NCI-H1417 treated with DMSO at 0.1 percent for 48 hours (cell line): ENCODE results near the gene GPR162.

ENCODE experiments used
- DNase-seq: peaks from one replicate; lab custom pipeline; 2025; lab: John Stamatoyannopoulos, UW

Gene GPR162, protein sequence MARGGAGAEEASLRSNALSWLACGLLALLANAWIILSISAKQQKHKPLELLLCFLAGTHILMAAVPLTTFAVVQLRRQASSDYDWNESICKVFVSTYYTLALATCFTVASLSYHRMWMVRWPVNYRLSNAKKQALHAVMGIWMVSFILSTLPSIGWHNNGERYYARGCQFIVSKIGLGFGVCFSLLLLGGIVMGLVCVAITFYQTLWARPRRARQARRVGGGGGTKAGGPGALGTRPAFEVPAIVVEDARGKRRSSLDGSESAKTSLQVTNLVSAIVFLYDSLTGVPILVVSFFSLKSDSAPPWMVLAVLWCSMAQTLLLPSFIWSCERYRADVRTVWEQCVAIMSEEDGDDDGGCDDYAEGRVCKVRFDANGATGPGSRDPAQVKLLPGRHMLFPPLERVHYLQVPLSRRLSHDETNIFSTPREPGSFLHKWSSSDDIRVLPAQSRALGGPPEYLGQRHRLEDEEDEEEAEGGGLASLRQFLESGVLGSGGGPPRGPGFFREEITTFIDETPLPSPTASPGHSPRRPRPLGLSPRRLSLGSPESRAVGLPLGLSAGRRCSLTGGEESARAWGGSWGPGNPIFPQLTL

DNA sequence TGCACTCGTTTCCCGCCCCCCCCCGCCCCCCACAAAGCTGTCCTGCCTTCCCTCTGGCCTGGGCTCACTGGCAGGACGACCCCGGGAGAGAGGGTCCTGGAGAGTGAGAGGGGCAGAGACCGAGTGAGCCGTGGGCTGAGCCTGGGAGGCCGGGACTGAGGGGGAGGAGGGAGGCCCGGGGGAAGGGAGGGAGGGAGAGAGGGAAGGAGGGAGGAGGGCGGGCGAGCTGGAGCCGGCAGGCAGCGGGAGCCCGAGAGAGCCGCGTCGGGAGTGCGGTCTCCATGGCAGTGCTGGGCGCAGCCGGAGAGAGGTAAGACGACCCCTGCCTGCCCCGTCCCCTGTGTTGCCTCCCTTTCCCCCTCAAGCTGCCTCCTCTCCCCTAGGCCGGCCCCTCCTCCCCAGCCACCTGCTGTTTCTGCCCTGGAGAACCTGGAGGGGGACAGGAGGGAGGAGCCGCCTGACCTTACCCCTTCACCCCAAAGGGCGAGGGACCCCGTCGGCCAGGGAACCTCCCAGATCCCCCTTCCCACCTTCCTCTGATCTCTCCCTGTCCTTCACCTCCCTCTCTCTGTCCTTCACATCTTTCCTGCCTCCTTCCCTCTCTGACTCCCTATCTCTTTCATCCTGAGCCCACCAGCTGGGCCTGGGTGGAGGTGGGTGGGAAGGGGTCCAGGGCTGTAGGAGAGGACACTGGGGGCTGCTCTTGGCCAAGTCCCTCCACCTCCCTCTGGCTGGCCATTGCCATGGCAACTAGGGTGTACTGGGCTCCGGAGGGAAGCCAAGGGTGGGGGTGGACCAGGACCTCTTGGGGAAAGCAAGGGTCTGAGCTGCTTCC lies at the start of gene GPR162:
GPR162 (plus strand) TSS at position 231 of the 835 bp plus-strand sequence. CDS start 2,078 bp downstream, outside the sequence.
- DNase-seq, result no peak

DNA sequence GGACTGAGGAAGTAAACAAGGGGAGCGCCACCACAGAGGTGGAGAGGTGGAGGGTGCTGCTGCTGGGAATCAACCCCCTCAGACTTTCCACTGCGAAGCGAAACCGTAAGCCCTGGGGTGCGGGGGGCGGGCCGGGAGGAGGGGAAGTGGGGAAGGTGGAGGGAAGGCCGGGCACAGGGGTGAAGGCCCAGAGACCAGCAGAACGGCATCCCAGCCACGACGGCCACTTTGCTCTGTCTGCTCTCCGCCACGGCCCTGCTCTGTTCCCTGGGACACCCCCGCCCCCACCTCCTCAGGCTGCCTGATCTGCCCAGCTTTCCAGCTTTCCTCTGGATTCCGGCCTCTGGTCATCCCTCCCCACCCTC lies 49.3 kb upstream of the GPR162 start, which contains the start of gene LAG3:
LAG3 (plus strand) TSS at position 190 of the 365 bp plus-strand sequence. CDS start 333 bp downstream, outside the sequence.
- DNase-seq, result no peak

DNA sequence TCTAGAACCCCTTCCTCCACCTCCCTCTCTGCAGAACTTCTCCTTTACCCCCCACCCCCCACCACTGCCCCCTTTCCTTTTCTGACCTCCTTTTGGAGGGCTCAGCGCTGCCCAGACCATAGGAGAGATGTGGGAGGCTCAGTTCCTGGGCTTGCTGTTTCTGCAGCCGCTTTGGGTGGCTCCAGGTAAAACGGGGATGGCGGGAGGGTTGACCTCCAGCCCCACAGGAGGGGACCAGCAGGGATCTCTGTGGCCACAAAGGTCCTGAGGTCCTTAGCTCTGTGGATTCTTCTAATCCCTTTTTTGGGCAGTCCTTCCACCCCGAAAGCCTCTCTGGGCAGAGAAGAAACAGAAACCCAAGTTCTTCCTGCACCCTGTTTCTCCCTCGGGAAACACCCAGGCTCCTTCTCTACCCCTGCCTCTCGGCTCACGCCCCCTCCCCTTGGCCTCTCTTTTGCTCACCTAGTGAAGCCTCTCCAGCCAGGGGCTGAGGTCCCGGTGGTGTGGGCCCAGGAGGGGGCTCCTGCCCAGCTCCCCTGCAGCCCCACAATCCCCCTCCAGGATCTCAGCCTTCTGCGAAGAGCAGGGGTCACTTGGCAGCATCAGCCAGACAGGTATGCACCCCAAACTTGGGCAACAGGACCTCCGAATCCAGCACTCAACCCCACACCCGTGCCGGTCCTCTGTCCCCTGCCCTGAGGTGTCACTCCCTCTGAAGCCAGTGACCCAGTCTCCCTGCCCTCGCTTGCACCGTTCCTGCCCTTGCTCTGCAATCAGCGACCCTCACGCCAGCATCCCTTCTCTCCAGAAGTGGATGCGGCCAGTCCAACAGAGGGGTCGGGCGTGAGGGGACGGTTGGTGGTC lies 48.7 kb upstream of the GPR162 start:
- DNase-seq, result no peak

DNA sequence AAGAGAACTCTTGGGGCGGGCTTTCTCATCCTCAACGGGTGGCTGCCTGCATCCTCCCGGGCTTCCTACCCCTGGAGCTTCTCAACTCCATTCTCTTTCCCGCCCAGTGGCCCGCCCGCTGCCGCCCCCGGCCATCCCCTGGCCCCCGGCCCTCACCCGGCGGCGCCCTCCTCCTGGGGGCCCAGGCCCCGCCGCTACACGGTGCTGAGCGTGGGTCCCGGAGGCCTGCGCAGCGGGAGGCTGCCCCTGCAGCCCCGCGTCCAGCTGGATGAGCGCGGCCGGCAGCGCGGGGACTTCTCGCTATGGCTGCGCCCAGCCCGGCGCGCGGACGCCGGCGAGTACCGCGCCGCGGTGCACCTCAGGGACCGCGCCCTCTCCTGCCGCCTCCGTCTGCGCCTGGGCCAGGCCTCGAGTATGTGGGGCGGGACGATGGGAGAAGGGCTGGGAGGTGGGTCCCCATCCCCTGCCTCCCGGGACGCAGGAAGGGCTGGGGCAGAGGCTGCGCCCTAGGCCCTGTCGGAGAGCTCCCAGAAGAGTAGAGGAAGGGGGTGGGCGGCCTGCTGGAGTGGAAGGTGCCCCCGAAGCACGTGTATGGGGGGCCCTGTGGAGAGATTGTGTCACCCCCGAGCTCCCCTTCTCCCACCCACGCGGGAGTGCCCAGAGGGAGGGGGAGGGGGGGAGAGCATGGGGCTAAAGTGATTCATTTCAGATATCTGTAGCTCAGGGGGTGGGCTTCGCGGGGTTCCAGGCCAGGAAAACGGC lies 47.9 kb upstream of the GPR162 start:
- DNase-seq, result no peak

DNA sequence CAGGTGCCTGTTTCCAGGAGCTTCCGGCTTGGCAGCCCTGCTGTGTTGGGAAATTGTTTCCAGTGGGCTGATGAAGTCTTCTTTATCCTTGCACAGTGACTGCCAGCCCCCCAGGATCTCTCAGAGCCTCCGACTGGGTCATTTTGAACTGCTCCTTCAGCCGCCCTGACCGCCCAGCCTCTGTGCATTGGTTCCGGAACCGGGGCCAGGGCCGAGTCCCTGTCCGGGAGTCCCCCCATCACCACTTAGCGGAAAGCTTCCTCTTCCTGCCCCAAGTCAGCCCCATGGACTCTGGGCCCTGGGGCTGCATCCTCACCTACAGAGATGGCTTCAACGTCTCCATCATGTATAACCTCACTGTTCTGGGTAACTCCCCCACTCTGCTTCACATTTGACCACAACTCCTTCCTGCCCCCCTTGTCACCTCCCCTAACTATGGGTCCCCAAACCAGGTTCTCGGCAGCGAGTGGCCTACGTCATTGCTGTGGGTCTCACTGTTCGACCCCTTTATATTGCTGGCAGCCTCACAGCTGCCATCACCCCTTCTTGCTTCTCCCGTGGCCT lies 47.0 kb upstream of the GPR162 start:
- DNase-seq, result no peak

DNA sequence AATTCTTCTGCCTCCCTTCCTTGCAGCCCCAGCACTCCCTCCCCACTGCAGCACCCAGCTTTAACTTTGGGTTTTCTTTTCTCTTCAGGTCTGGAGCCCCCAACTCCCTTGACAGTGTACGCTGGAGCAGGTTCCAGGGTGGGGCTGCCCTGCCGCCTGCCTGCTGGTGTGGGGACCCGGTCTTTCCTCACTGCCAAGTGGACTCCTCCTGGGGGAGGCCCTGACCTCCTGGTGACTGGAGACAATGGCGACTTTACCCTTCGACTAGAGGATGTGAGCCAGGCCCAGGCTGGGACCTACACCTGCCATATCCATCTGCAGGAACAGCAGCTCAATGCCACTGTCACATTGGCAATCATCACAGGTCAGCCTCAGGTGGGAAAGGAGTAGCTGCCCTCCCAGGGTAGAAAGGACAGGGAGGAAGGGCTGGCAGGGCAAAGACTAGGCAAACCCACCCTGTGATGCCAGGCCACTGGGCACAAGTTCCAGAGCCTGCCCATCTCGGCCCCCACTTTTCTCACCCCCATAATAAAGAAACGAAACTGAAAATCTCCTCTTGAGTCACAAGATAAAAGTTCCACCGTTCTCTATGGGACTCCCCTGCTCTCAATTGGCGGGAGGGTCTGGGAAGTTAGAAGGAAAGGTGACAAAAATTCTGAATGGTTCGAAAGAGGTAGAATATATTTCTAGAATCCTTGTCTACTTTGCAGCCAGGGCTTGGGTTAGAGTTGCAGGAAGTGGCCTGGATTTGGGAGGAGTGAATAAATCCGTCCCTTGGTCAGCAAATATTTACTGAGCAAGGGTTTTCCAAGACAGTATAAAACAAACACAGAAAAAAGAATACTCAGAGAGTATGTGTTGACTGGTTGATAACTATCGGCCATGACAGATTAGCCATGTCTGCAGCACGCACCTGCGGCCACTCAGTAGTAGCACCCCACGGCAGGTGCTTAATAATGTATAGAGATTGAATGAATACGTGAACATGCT lies 46.1 kb upstream of the GPR162 start:
- no peak for DNase-seq

DNA sequence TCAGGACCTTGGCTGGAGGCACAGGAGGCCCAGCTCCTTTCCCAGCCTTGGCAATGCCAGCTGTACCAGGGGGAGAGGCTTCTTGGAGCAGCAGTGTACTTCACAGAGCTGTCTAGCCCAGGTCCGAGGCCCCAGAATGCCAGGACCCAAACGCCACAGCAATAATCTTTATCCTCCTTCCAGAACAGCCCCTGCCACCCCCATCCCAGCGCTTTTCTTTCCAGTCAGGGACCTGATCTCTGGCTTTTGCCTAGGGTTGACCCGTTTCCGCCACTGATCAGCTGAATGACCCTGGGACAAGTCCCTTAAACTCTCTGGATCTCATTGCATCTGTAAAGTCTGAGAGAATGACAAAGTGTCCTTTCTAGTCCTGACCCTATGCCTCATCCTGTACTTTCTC lies 44.2 kb upstream of the GPR162 start:
- no peak for DNase-seq

DNA sequence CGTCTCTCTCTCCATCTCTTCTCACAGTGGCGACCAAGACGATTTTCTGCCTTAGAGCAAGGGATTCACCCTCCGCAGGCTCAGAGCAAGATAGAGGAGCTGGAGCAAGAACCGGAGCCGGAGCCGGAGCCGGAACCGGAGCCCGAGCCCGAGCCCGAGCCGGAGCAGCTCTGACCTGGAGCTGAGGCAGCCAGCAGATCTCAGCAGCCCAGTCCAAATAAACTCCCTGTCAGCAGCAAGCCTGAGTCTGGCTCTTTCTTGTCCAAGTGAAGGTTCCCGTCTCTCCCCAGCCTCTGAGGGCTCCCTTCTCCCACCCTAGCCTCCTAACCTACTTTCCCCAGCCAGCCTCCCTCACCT lies 43.4 kb upstream of the GPR162 start:
- no peak for DNase-seq

DNA sequence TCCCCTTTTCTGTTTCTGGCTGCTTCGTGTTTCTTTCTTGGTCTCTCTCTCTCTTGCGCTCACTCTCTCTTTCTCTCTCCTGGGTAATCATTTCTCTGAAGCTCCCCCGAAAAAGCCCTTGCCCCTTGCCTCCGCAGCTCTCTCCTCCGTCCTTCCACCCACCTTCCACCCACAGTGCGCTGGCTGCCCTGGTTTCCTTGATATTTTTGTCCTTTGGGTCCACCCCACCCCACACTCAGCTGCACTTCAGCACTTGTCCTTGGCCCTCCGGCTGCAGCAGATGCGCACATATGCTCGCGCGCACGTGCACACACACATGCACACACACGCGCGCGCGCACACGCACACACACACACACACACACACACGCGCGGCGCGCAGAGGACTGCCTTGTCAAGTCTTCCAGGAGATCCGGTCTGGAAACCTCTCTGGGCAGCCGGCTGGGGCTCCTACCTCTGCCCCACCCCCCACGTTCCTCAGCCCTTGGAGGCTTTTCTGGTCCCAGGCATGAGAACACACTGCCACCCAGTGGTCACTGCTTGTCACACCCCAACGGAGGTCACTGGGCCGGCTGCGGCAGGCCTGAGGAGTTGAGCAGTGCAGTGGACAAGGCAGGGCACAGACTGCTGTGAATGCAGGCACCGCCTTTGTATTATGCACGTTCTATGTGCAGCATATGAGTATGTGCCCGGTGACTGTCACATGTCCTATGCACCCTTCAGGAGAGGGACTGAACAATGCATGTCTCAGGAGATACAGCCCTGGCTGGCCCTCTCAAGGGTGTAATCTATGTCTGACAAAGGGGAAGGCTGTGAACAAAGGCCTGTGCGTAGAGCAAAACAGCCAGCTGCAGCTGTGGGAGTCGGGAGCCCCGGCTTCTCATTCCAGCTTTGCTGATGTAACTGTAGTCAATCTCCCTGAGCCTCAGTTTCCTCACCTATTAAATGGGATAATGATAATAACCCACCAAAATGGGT lies 42.8 kb upstream of the GPR162 start:
- peak; percentile 83 for DNase-seq

DNA sequence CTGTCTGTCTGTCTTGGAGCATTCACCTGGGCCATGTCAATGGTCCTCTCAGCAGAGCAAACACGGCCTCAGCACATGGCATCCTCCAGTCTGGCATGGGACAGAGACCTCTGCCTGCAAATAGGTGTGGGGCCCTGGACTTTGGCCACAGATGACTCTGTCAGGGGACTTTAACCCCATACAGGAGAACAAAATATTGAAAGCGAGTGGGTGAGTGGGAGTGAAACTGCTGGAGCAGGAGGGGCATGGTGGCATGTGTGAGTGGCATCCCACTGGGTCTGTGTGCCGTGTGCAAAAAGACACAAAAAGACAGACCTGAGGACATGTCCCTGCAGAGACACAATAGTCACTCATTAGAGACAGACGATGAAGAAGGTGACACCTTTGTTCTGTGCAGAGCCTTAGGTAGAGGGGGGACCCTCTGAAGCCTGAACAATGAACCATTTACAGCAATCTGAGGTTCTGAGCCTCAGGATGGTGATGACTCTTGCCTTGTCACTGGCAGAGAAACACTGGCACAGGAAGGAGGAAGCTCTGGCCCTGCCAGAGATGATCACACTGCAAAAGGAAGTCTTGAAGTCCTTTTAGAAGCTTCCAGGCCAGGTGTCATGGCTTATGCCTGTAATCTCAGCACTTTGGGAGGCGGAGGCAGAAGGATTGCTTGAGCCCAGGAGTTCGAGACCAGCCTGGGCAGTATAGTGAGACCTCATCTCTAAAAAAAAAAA lies 41.8 kb upstream of the GPR162 start:
- no peak for DNase-seq

DNA sequence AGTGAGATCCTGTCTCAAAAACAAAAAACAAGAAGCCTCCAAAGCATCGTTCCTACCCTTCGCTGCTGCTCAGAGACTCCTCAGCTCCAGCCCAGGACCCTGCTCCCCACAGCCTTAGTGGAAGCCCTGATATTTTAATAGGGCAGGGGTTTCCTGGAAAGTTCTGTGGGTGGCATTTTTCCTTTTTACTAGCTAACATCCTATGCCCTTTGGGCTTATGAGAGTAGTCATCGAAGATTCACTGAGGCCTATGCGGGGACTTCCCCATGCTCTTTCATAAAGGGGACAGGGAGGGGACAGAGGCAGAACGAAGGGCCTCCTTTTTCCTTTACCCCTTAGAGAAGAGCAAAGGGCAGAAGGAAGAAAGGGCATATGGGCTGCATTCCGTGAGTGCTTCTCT lies 41.0 kb upstream of the GPR162 start:
- DNase-seq, result no peak

DNA sequence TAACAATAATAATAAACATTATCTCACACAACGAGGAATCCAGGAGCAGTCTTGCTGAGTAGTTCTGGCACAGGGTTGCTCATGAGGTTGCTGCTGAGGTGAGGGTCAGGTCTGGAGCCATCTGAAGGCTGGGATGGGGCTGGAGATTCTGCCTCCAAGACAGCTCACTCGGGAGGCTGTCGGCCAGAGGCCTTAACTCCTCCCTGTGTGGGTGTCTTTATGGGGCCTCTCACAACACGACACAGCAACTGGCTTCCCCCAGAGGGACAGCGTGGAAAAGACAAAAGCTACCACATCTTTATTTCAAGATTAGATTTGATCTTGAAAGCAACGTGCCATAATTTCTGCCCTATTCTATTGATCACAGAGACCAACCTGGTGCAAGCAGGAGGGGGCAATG lies 39.5 kb upstream of the GPR162 start:
- DNase-seq, result no peak

DNA sequence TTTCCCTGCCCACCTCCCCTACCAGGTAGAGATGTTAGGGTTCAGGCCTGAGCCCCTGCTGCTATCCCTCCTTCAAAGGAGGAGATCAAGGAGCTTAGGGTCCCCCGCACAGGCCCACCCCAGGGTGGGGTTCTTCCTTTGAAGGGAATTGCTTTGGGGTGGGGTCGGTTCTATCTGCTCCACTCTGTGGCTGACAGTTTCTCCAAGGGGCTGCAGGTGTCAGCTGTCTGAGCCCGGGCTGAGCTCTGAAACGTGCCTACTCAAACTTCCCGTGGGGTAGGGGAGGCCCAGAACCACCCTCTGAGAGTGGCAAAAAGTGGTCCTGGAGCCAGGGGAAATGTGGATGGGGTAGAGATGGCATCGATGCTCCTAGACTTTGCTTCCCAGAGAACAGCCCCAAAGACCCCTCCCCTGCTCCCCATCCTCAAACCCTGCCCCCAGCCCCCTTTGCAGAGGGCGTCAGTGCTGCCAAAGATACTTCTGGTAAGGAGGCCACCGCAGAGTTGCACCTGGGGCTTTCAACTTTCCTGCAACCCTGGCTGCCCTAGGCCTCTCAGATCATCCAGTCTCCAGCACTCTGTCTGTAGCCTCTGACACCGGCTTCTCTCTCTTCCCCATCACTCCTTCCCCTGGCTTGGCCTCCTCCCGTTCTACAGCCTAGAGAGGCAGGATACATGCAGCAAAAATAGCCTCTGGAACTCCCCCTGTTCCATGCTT lies 38.6 kb upstream of the GPR162 start:
- DNase-seq, result no peak

DNA sequence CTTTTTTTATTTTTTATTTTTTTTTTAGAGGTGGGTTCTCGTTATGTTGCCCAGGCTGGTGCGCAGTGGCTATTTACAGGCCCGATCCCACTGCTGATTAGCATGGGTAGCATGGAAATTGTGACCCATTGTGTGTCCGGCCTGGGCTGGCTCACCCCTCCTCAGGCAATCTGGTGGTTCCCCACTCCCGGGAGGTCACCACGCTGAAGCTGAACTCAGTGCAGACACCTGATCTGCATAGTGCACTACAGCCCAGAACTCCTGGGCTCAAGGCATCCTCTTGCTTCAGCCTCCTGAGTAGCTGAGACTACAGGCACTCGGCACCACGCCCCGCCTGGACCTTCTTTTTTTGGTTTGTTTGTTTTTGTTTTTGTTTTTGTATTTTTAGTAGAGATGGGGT lies 37.8 kb upstream of the GPR162 start:
- DNase-seq, result no peak

DNA sequence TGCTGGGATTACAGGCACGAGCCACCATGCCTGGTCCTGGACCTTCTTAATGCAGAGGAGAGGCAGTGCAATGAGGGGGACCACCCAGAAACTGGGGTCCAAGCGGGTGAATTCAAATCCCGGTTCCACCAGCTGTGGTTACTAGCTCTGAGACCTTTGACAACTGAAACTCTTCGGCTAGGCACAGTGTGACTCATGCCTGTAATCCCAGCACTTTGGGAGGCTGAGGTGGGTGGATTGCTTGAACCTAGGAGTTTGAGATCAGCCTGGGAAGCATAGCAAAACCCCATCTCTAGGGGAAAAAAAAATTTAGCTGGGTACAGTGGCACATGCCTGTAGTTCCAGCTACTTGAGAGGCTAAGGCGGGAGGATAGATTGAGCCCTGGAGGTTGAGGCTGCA lies 37.3 kb upstream of the GPR162 start:
- DNase-seq, result no peak

DNA sequence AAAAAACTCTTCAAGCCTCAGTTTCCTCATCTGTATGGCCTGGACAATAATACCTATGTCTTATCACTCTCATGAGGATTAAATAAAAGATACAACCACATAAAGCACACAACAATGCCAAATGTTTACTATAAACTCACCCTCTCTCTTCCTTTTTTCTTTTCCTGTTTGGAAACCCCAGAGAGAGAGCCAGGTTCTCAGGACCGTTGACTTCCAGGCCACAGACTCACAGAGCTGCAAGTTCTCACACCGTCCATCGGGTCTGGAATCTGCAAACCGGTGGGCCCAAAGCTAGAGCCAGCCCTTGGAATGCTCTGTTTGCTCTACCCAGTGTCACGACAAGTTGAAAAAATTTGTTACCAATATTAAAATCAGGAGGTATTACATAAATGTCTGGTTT lies 36.9 kb upstream of the GPR162 start:
- DNase-seq, result no peak
